HG02938 (cell line): Measurements from ENCODE around the gene MTG2.

Experiments used
- ATAC-seq: cut with Tn5 transposase; IDR thresholded peaks from one replicate; pipeline ENCODE4 v1.9.1; 2021; ENCODE audit warnings: mild to moderate bottlenecking, moderate library complexity; ENCODE audit not compliant: unreplicated experiment

Gene MTG2

DNA sequence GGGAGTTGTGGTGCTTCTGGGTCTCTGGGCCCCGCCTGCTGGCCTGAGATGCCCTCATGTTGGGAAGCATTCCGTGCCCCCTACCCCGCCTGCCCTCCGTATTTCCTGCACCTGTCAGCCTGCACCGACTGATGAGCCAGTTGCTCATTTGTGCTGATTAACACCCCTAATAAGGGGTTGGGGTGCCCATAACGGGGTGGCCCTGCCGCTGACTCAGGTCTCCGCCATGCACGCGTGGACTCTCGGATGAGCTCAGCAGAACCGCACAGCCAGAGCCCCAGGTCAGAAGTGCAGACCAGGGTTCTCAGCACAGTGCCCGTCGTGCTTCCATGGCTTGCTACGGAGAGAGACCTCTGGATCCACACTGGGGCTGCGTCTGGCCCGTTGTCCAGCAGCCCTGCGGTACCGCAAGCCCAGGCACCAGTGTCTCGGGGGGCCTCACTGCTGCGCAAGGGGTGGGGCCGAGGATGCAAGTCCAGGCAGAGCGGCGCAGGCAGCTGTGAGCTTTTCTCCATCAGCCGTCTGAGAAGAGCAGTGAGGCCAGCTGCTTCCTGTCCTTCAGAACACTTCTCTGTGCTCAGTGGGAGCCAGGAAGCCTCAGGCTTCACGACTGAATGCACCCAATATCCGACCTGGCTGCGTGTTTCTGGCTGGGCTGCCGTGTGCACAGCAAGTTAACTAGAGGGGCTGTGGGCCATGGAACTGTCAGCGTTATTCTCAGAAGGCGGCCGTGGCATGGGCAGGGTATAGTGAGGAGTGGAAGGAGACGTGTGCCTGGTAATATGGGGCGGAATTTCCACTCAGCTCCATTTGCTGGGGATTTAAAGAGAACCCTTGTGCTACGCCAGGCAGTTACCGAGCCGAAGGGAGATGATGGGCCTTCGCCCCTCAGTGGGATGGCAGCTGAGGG lies 18.6 kb downstream of the MTG2 start:
- ATAC-seq: no peak

DNA sequence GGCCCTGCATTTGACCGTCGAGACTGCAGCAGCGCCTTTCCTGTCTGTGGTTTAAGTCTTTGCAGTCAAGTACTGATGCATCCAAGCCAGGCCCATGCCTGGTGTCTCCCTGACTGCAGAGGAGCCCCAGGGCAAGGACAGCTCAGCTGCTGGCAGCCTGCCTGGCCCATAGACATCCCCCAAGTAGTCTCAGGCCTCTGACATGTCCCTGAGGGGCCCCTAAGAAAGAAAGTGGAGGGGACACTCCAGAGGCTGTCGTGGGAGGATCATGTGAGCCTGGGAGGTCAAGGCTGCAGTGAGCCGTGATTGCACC lies 19.2 kb downstream of the MTG2 start:
- no peak for ATAC-seq

DNA sequence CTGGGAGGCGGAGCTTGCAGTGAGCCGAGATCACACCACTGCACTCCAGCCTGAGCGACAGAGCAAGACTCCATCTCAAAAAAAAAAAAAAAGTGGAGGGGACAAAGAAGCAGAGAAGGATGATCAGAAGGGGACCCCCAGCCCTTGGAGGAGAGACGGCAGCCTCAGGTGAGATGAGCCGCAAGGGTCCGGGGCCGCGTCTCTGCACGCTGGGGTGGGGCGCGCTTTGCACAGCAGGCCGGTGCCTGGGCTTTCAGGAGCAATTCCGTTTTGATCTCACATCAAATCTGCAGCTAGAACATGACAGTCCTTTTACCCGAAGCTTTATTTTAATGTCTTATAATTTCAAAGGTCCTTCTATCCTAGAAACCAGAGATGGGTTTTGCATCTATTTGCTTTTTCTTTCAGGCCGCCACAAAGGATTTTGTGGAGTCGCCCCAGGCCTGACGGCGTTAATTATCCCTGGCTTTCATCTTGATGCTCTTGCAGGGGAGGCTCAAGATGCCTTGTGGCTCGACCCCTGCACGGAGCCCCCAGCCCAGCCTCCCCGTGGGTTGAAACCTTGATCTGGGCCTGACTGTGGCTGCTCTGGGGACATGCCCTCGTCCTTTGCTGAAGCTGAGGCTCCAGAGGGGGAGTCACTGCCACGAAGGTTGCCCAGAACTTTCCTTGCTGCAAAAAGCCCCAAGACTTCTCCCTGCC lies 20.0 kb downstream of the MTG2 start:
- ATAC-seq: no peak

DNA sequence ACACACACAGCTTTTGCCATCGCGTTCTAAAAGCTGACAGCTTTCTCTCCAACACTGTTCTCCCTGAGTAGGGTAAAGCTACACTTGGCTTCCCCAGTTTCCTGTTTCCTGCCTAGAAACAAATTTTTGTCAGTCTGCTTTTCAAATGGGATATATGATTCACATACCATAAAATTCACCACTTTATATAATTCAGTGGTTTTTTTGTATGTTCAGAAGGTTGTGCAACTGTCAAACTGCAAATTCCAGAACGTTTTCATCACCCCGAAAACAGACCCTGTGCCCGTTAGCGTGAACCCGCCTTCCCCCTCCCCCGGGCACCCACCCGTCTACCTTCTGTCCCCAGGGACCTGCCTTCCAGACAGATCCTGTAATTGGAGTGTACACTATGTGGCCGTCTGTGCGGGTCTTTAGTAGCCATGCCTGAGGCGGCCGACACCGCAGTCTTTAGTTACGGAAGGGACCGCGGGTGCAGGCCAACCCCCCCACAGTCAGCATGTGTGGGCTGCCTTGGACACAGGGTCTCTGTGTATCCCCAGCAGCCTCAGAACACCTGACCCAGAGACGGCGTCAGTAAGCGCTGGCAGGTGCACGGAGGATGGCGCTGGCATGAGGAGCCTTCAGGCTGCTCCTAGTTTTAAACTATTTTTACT lies 20.7 kb downstream of the MTG2 start:
- no peak for ATAC-seq

DNA sequence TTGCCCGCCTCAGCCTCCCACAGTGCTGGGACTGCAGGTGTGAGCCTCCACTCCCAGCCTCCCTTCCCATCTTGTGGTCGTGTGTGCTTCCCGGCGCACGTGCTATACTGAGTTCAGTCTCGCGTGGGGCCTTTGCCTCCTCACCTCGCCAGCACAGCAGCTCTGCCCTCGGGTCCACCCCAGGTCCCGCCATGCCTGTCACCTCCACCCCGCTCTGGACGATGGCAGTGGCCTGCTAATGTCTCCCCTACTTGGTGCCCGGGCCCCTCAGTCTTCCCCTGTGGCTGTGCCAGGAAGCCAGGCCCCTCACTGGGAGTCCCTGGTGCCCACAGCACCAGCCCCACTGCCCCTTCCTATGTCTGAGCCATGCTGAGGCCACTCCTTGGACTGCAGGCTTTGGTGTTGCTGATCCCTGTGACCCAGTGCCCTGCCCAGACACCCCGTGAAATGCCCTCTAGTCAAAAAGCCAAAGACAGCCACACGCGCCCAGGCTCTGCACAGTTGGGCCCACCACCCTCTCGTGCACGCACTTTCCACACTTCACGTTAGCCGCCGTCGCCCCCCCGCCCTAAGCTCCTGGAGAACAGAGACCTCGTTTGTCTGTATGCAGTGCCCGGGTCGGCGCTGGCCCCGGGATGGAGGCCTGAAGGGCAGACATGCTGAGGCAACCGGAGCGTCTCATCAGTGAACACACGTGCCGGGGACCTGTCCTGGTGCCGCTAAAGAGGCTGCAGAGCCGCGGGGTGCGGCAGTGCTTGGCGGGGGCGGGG lies 23.0 kb downstream of the MTG2 start:
- no peak for ATAC-seq

DNA sequence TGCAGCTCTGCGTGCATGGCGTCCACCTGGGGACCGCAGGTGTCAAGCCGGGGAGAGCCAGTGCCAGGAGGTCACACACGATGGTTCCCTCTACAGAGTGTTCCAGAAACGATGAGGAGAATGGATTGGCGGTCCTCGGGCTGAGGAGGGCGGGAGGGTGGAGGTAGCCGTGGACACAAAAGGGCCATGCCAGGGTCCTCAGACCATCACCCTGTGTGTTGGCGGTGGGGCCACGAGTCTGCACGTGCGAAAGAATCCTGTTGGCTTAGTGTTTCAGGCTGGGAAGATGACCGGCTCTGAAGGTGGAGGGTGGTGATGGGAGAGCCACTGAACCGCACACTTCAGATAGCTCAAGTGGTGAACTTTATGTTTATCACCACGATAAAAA lies 23.6 kb downstream of the MTG2 start:
- no peak for ATAC-seq

DNA sequence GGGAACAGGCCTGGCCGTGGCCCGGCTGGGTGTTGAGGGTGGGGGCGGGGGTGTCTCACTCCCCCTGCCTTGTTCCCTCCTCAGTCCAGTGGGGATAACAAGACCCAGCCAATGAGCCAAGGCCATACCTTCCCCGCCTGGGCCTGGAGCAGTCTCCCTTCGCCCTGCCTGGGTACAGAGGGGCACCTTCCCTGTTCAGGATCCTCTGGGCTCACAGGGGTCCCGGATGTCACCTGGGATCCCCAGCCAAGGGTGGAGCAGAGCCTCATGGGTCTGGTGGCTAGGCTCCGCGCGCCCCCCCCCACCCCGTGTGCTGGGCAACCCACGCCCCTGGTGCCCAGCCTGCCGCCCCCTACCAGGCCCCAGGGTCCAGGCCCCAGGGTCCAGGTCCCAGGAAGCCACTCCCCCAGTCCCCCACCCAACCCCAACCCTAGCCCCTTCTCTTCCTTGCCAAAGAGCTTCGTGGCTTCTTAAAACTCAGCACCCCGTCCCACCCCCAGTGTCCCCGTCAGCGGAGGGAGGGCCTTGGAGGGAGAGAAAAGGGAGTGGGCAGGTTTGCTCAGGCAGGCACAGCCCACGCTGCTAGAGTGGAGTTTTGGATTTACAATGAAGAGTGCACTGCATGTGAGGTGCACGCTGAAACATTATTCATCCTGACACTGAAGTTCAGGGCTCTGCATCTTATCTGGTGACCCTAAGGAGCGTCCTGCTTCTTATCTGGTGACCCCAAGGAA lies 25.4 kb downstream of the MTG2 start:
- ATAC-seq: no peak

DNA sequence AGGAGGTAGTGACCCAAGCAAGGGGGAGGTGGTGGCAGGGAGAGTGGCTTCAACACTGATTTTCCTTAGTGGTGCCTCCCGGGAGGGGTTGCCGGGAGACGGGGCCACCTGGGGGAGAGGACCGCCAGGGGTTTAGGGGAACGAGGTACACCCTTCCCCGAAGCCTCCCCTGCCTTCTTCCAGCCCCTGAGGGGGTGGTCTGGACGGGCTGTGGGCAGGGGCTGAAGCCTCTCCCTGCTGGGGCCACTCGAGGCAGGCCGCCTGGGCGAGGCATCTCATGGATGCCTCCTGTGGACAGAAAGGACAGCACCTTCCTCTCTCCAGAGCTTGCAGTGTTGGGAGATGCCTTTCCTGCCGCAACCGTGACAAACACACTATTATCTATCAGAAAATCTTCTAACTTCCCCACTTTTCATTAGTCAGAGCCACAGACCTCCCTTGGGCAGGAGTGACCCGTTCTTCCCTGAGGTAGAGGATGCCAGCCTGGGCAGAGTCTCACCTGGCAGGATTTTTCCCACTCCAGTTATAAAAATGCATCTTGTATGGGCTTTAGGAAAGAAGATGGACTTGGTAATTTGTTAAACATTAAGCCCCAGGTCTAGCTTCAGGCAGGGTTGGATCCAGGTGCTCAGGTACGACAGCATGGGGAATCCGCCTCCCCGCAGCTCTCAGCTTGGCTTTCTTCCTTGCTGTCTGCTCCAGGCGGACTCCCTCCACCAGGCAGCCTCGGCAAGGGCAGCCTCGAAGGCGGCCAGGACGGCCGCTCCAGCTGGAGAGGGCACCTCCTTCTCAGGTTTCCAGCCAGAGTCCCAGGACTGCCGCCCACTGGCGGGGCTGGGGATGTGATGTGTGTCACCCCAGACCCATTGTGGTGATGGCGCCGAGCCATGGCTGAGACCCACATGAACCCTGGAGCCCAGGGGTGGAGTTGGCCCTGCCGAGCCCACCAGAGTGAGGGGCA lies 26.2 kb downstream of the MTG2 start:
- ATAC-seq: no peak

DNA sequence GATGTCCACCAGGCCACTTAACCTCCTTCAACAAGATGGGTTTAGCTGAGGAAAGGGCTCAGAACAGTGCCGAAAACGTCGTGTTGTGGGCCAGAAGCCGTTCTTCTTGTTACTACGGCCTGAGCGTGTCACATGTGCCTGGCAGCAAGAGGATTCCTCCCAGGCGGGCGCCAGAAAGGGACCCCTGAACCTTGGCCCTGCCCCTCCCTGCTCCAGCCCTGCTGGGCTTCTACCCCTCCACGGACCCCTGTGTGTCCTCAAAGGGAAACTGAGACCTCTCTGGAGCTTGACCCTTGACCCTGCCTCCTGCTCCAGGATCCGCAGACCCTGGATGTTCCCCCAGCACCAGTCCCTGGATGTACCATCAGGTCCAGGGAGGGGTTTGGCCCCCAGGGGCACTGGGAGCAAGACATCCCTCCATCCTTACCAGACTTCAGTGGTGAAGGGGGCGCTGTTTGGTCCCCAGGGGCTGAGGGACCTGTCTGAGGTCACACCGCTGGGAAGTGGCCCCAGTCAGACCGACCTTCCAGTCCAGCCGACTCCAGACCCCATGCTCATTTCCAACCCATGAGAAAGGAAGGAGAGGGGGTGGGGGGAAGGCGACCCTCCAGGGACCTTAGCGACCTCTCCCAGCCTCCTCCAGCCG lies 27.1 kb downstream of the MTG2 start:
- no peak for ATAC-seq

DNA sequence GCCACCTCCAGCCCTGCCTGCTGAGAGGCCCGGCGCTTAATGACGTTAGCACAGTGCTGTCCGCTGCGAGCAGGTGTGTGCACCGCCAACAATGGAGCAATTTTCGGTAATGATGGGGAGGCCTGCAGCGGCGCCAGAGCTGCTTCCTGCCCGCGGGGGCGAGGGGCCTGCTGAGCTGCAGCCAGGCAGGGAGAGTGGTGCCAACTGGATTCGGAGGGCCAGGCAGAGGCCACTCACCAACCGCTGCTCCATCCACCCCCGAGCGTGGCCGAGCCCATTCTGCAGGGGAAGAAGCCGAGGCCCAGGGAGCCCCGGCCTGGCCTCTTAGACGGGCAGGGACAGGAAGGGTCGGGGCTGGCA lies 27.6 kb downstream of the MTG2 start:
- ATAC-seq: no peak

DNA sequence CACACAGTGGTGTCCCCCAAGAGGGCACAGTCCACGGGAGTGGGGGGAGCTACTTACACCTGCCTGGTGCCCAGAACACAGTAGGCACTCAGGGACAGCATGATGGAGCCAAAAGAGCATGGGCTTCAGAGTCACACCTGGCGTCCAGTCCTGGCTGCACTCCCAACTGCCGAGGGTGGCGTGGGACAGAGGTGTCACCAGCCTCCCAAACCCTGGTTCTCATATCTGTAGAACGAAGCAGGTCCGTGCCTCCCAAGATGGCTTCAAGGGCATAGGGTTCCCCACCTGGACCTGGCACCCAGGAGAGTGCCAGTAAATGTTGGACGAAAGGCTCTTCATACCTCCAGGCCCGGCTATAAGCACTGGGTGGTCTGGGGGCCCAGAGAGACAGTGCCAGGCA lies 28.4 kb downstream of the MTG2 start:
- no peak for ATAC-seq

DNA sequence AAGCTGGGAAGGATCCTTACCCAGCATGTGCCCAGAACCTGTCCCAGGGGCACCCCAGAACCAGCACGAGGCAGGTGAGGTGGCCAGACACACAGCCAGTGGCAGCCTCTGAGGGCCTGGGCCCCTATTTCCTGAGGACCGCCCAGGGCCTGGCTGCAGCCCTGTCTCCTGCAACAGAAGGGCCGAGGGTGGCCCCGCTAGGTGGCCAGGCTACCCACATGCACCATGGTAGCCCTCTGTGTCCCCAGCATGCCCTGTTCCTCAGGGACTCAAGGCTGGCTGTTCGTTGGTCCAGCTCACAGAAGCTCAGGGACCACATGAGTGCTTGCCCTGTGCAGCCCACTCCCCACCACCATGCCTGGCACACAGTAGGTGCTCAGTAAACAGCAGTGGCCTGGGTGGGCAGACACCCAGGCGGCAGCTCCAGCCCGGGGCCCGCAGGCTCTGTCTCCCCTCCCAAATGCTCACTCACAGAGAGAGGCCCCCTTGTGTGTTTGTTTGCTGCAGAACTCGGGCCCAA lies 29.0 kb downstream of the MTG2 start:
- no peak for ATAC-seq

DNA sequence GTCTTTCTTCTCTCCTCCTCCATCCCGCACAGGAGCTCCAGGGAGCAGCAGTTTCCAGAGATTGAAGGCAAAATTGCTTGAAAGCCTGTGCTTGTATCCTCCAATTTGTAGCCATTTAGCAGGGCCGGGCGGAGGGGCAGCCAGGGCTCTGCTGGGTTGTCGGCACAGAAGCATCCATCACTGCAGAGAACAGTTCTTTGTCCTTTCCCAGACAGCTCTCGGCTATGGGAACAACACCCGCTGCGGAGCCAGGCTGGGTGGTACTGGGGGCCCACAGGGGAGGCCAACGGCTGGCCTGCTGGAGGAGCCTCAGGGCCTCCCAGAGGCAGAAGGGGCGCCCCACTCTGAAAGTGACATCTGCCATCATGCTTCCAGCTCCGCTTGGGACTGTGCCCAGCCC lies 29.5 kb downstream of the MTG2 start:
- no peak for ATAC-seq

DNA sequence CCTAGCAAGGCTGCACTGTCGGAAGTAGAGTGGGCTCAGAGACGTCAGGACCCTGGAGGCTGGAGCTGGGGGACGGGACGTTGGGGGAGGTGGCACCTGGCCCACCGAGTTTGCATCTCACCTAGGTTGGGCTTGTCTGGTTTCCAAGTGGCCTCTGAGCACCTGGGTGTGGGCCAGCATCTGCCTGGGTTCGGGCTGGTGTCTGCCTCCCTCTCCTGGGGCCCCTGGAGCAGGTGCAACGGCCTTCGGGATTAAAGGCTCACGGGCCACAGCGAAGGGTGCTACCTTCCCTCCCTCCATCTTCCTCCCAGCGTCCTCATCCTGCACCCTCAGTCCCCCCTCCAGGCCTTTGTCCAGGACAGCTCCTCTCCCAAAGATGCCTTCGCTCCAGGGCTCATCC lies 31.2 kb downstream of the MTG2 start:
- no peak for ATAC-seq

DNA sequence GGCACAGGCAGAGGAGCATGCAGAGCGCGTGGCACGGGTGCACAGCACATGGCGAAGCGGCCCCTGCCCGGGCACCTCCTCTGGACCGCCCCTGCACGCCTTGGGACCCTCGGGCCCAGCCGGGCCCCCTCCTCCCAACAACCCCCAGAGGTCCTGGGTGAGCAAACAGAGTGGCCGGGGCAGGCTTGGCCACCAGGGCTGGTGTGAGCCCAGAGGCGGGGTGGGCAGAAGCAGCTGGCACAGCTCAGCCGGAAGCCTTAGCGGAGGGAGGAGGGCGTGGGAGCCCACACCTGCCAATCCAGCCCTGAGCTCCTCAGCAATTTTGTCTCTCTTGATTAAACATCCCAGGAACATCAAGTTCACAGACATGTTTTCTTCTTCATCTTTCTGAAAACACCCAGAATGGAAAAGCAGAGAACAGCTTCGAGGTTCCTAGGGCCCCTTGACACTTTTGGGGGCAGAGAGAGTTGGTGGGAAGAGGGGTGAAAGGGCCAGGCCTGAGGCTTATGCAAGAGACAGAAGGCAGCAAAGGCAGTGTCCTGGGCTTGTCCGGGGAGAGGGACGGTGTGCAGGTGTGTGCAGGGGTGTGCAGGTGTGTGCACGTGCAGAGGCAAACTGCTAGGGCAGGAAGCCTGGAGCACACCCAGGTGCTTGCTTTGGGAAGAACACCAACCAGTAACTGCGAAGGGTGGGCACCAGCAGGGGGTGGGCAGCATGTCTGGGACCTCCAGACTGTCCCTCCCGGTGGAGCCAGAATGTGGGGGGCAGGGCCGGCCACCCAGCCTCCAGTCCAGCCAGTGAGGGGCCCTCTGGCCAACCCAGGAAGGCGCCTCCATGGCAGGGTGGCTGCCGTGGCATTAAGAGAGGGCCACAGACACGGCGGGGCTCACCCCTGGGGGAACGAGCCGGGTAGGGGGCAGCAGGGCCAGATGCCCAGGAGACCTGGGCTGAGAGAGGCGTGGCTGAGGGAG lies 32.5 kb downstream of the MTG2 start:
- ATAC-seq: no peak

DNA sequence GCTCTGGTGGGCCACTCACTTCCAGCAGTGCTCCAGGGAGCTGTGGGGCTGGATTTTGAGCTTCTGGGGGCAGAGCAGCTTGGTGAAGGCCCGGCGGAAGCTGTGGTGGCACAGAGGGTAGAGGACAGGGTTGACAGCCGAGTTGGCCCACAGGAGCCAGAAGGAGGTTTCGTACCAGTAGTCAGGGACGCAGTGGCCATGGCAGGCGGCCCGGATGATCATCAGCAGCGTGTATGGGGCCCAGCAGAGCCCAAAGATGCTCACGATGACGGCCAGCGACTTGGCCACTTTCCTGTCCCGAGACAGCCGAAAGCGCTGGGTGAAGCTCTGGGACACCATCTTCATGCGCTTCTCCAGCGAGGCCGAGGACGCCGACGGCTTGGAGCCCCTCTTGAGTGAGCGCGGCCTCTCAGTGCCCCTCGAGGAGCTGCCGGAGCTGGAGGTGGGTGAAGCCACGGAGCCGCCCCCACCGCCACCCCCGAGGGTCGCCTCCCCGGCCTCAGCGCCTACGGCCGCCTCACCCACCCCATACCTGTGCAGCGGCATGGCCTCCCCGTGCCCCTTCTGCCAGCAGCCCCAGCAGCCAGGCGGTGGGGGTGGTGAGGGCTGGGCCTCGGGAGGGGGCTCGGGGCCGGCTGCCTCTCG lies 33.3 kb downstream of the MTG2 start:
- ATAC-seq: no peak
